ENCODE data around the gene SLC35A3.

SLC35A3 gene

DNA sequence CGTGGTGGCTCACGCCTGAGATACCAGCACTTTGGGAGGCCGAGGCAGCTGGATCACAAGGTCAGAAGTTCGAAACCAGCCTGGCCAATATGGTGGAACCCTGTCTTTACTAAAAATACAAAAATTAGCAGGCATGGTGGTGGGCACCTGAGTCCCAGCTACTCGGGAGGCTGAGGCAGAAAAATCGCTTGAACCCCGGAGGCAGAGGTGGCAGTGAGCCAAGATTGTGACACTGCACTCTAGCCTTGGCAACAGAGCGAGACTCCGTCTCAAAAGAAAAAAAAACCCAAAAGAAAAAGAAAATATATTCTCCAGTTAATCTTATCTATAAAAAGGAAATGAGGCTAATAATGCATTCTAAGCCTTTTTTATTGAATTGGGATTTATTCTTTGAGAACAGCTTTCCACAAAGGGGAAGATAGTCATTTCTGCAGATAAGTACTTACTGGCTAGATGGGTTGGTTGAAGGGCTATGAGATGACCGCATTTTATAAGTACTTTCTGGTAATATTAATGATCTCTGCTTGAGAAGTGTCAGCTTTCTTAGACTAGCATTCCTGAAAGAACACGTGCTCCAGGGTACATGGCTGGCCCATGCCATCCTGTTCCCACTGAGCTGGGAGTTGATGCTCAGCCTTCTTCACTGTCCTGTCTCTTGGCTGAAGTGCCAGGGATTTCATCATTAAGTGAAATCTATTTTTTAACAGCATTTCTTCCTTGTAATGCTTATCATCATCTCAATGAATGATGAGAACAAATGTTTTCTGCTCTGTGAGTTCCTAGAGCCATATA lies 105.0 kb downstream of the SLC35A3 start:
- no peak for DNase-seq (ENCODE audit: low read depth in 2 of 3, low spot score in 2 of 3)

DNA sequence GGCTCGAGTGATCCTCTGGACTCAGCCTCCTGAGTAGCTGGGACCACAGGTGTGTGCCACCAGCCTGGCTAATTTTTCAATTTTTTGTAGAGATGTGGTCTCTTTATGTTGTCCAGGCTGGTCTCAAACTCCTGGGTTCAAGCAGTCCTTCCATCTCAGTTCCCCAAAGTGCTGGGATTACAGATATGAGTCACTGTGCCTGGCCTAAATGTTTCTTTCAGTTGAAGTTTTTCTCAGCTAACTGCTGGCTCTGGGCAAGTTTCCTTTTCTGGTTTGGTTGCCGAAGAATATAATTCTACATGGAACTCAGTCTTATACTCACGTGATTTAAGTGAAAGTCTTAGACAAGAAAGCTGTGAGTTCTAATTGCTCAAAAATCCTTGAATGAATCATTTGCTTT lies 106.0 kb downstream of the SLC35A3 start:
- no peak for DNase-seq (ENCODE audit: low read depth in 2 of 3, low spot score in 2 of 3)

DNA sequence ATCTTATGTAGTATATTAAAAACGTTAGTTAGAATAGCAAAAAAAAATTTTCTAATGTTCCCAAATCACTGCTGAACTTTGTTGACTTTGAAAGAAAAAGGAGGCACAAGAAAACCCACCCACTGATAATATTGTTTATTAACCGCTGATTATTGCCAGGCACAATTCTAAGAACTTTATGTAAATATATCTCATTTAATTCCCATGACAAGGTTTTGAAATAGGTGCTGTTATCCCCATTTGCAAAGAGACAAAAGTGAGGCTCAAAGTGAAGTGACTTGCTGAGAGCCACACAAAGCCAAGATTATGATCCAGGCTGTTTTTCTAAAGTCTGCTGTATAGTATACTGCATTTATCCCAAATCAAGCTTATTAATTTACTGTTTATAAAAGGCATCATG lies 106.5 kb downstream of the SLC35A3 start:
- no peak for DNase-seq (ENCODE audit: low read depth in 2 of 3, low spot score in 2 of 3)

DNA sequence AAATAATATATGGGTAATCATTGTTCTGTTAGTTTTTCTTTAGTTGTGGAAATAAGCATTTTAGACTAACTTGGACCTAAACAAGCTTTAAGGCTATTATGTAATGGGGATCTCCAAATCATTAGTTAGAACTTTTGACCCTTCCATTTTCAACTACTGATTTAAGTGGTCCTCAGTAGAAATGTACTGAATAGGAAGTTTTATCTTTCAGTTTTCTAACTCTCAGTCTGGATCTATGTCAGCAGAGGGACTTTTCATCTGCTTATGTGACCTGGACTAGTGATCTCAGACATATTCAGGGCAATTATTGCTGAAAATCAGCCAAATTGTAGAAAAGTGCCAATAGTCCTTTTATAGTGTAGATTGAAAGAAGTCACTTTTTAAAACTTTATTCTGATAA lies 106.9 kb downstream of the SLC35A3 start:
- DNase-seq (ENCODE audit: low read depth in 2 of 3, low spot score in 2 of 3) = no peak

DNA sequence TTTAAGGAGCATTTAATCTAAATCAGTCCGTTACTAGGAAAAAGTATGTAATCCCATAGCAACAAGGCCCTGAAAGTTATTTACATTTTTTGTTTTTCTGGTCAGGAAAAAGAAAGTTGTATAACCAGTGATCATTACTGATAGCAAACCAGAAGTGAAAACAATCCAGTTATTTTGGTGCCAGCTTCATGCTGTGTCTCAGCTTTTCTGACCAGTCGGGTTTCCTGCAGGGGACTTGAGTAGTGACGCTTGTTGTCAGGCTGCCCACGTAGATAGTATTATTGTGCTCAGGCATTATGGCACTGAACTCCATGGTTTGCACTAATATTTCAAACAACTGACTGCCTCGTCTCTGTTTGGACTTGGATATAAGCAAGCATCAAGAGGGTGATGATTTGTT lies 107.7 kb downstream of the SLC35A3 start:
- no peak for DNase-seq (ENCODE audit: low read depth in 2 of 3, low spot score in 2 of 3)

DNA sequence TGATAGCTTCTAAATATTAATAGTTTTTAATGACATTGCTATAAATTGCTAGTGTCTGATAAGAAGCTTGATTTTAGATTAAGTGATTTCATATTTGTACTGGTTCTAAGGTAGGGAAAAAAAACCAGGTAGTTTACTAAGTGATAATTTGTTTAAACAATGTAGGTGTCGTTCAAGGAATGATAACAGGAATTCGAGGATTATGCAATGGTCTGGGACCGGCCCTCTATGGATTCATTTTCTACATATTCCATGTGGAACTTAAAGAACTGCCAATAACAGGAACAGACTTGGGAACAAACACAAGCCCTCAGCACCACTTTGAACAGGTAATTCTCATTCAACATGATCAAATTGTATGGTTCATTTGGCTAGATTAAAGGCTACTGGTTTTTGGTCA lies 110.5 kb downstream of the SLC35A3 start:
- no peak for DNase-seq (ENCODE audit: low read depth in 2 of 3, low spot score in 2 of 3)
